Brain microvascular endothelial cell (primary cell): ENCODE data around the gene BTBD3.

Experiments used
- DNase-seq: peaks from one replicate; pipeline ENCODE4 v3.0.0-alpha.2; 2020
- H3K27ac ChIP-seq: fragments of 250-450 bp; sonication (Bioruptor Pico); 2 replicates; pipeline ENCODE4 v1.5.1; 2020; ENCODE audit warnings: mild to moderate bottlenecking, moderate library complexity
- H3K27me3 ChIP-seq: fragments of 250-450 bp; sonication (Bioruptor Pico); replicated peaks from 2 replicates; pipeline ENCODE4 v1.5.1; 2020; ENCODE audit warnings: mild to moderate bottlenecking
- H3K36me3 ChIP-seq: fragments of 250-450 bp; sonication (Bioruptor Pico); replicated peaks from 2 replicates; pipeline ENCODE4 v1.5.1; 2020; ENCODE audit warnings: mild to moderate bottlenecking
- H3K4me3 ChIP-seq: 2 replicates; pipeline ENCODE4 v1.5.1; 2011; ENCODE audit warnings: low read depth, mild to moderate bottlenecking, control low read depth, low read length, moderate library complexity
- in situ Hi-C: cut with HindIII; loops from 2 replicates; pipeline ENCODE4 v1.10.0; 2017; ENCODE audit warnings: low sequenced_read_pairs, low pct_ligation_motif_present
- TF ChIP-seq, protein P1 (sequence below): IDR thresholded peaks from 2 replicates; pipeline ENCODE4 v1.5.1; 2011; ENCODE audit warnings: low read depth, mild to moderate bottlenecking, moderate library complexity, low read length, control low read depth, inconsistent platforms; ENCODE audit errors: missing control alignments

Gene BTBD3

DNA sequence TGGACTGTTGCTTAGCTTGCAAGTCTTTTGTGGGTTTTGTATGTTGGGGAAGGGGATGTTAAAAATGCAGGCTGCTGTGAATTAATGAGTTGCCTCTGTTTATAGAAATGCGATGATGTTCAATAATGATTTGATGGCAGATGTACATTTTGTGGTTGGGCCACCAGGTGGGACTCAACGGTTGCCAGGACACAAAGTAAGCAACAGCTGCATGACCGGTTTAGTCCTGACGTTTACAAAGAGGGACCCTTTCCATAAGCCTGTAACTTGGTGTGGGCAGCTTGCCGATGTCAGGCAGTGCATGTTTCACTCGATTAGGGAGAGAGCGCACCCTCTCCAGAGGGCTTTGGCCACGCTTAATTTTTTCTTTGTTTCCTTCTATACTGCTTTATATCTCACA, 1.3 kb downstream of the BTBD3 start:
- H3K4me3 ChIP-seq: no peak overlapping the region

DNA sequence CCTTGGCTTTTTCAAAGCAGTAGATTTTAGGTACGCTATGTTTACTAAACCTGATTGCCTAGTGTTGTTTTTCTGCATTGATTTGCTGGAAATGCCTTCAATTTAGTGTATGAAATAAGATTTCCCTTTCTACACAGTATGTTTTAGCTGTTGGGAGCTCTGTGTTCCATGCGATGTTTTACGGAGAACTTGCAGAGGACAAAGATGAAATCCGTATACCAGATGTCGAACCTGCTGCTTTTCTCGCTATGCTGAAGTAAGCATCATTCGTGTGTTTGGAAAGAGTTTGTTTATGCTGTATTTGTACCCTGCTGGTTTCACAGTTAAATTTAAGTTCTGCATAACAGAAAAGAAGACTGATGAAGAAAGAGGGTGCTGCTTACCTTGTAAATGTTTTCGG, 1.9 kb downstream of the BTBD3 start:
- H3K4me3 ChIP-seq: no peak overlapping the region
- no peaks in the 10 kb centered on the region for H3K27me3 ChIP-seq
- in situ Hi-C loops: no loop called here
- no peak for DNase-seq
- H3K27ac ChIP-seq: no peak overlapping the region
- peaks cover 9% of the 10 kb centered on the region for H3K36me3 ChIP-seq
- TF ChIP-seq, protein P1, sequence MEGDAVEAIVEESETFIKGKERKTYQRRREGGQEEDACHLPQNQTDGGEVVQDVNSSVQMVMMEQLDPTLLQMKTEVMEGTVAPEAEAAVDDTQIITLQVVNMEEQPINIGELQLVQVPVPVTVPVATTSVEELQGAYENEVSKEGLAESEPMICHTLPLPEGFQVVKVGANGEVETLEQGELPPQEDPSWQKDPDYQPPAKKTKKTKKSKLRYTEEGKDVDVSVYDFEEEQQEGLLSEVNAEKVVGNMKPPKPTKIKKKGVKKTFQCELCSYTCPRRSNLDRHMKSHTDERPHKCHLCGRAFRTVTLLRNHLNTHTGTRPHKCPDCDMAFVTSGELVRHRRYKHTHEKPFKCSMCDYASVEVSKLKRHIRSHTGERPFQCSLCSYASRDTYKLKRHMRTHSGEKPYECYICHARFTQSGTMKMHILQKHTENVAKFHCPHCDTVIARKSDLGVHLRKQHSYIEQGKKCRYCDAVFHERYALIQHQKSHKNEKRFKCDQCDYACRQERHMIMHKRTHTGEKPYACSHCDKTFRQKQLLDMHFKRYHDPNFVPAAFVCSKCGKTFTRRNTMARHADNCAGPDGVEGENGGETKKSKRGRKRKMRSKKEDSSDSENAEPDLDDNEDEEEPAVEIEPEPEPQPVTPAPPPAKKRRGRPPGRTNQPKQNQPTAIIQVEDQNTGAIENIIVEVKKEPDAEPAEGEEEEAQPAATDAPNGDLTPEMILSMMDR: no peak

More for the DNA sequence above, 1.3 kb downstream of the BTBD3 start:
- Histone ChIP-seq H3K27me3 (no peaks in the 10 kb centered on the region), H3K27ac (no peak overlapping the region), H3K36me3 (peaks cover 9% of the 10 kb centered on the region)
- in situ Hi-C loops: no loop called here
- no peak for DNase-seq
- TF ChIP-seq, protein P1: no peak

DNA sequence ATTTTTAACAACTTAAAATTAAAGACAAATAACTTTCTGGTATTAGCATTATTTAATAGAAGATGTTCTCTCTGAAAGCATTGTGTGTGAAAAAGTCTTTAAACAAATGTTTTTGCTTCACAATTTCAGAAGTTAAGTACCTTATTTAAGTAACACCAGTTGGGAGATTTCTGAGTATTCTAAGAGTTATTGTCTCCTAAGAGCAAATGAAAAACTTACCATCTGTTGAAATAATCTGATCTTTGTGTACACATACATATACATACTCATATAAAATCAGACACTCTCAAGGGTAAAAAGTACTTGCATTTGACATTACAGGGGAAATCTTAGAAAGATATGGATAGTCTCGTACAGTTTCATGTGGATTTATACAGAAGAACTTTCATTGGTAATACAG, 2.4 kb downstream of the BTBD3 start:
- Histone ChIP-seq H3K27me3 (no peaks in the 10 kb centered on the region), H3K27ac (no peak overlapping the region), H3K4me3 (no peak overlapping the region), H3K36me3 (peaks cover 9% of the 10 kb centered on the region)
- DNase-seq: no peak
- TF ChIP-seq, protein P1: no peak
- in situ Hi-C loops: no loop called here

DNA sequence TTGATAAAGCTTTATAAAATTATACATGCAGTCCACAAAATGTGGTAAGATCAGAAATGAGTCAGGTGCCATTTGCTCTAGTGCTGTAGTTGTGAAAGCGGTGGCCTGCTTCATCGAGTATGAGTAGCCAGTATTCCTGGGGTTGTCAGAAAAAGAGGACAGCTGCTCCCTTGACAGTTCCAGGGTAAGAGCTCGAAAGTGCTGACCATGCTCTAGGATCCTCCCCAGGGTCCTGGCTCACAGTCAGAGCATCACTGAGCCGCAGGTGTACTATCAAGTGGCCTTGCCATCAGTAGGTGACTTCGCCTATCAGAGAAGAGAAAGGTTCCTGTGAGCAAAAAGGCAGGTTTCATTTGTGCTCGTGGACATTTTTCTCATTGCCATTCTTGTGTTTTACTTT, 3.6 kb downstream of the BTBD3 start:
- in situ Hi-C loops: no loop called here
- Histone ChIP-seq H3K27me3 (no peaks in the 10 kb centered on the region), H3K27ac (no peak overlapping the region), H3K36me3 (peaks cover 9% of the 10 kb centered on the region), H3K4me3 (no peak overlapping the region)
- no peak for DNase-seq
- TF ChIP-seq, protein P1: no peak

DNA sequence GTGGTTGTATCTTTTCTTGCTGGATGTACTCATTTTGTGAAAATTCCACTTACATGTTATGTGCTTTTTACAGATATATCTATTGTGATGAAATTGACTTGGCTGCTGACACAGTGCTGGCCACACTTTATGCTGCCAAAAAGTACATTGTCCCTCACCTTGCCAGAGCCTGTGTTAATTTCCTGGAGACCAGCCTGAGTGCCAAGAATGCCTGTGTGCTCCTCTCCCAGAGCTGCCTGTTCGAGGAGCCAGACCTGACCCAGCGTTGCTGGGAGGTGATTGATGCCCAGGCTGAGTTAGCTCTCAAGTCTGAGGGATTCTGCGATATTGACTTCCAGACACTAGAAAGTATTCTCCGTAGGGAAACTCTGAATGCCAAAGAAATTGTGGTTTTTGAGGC, 4.9 kb downstream of the BTBD3 start:
- Histone ChIP-seq H3K4me3 (no peak overlapping the region), H3K27me3 (no peaks in the 10 kb centered on the region), H3K27ac (no peak overlapping the region), H3K36me3 (peaks cover 9% of the 10 kb centered on the region)
- TF ChIP-seq, protein P1: no peak
- in situ Hi-C loops: no loop called here
- no peak for DNase-seq

DNA sequence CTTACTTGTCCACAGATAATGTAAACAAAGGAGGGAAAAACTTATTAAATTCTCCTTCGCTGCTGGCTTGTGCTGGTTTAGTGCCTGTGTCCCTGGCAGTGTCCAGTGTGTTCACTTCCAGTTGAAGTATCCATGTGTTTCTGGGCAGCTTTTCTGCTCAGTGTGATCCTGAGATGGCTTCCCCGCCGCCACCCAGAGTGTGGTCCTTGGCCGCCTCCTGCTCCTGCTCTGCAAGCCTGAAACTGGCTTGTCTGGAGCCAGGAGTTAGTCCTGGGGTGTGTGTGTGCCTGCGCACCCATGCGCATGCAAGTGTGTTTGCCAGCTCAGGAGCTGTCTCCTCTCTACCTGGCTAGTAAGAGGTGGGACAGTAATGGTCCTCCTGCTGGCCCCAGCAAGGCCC, 7.2 kb downstream of the BTBD3 start:
- TF ChIP-seq, protein P1: no peak
- Histone ChIP-seq H3K4me3 (no peak overlapping the region), H3K27ac (no peak overlapping the region), H3K36me3 (peaks cover 9% of the 10 kb centered on the region), H3K27me3 (no peaks in the 10 kb centered on the region)
- no peak for DNase-seq
- in situ Hi-C loops: no loop called here
